ENCODE measurements around the gene PACRG.

DNA sequence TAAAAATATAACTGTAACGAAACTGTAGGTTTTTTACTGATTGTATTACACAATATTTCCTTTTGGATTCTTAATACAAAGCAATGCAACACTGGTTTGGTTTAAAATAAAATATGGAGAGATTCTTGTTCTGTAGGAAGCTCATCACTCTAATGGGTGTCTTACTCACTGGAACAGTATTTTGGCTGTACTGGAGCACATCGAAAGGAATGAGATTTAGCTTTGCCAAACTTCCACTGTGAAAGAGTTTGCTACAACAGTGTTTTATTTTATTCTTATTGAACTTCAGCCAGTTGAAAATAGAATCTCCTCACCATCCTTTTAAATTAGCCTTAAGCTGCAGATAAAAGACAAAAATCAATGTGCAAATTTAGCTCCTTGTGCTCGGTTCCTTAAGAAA is 456.0 kb downstream of the PACRG start:
- no peak for TF ChIP-seq EZH2 (IDR thresholded peaks at IDR 0.05; ENCODE audit: low read length)
- TF ChIP-seq CTCF (optimal IDR thresholded peaks at IDR 0.05 in 1 of 3, IDR thresholded peaks at IDR 0.05 in 1 of 3, conservative IDR thresholded peaks at IDR 0.05 in 1 of 3; ENCODE audit: extremely low read depth in 1 of 3, insufficient read depth in 2 of 3, low read length in 3 of 3) = no peak
